NB4 (cell line): Measurements from ENCODE around the gene SMIM45.
"Not testable (repeated sequence)": the region's sequence is repeated elsewhere in the genome, so short reads cannot be mapped to it uniquely, and the experiment has no call there.

ENCODE experiments used
- DNase-seq: peaks from one replicate; pipeline ENCODE4 v3.0.0; 2010; ENCODE audit warnings: low read depth
- H3K4me3 ChIP-seq: one replicate; pipeline ENCODE4 v1.5.1; 2011; ENCODE audit warnings: mild to moderate bottlenecking, low read depth, low read length, moderate library complexity
- CTCF ChIP-seq: IDR thresholded peaks from one replicate; pipeline ENCODE4 v1.5.1; 2012; ENCODE audit warnings: low read depth, low read length
- MYC ChIP-seq: IDR thresholded peaks from 2 replicates; pipeline ENCODE4 v1.6.1; 2011; ENCODE audit warnings: low read depth, low read length
- POLR2A ChIP-seq: IDR thresholded peaks from 2 replicates; pipeline ENCODE4 v1.6.1; 2011; ENCODE audit warnings: mild to moderate bottlenecking; ENCODE audit not compliant: insufficient read length; ENCODE audit errors: extremely low read depth
- TF ChIP-seq, protein P1 (sequence below): IDR thresholded peaks from 2 replicates; pipeline ENCODE4 v1.6.1; 2011; ENCODE audit warnings: low read depth, low read length

The SMIM45 gene

GRCh38 chr22:41948142-41948541 lies 3.8 kb upstream of the SMIM45 start:
- TF ChIP-seq POLR2A (no peak), MYC (no peak), CTCF (no peak)
- TF ChIP-seq, protein P1, sequence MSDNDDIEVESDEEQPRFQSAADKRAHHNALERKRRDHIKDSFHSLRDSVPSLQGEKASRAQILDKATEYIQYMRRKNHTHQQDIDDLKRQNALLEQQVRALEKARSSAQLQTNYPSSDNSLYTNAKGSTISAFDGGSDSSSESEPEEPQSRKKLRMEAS = no peak
- DNase-seq = no peak
- H3K4me3 ChIP-seq = peak overlapping the region; percentile 86

GRCh38 chr22:41948928-41949296 lies 3.0 kb upstream of the SMIM45 start:
- not testable (repeated sequence) for DNase-seq, H3K4me3 ChIP-seq

DNA sequence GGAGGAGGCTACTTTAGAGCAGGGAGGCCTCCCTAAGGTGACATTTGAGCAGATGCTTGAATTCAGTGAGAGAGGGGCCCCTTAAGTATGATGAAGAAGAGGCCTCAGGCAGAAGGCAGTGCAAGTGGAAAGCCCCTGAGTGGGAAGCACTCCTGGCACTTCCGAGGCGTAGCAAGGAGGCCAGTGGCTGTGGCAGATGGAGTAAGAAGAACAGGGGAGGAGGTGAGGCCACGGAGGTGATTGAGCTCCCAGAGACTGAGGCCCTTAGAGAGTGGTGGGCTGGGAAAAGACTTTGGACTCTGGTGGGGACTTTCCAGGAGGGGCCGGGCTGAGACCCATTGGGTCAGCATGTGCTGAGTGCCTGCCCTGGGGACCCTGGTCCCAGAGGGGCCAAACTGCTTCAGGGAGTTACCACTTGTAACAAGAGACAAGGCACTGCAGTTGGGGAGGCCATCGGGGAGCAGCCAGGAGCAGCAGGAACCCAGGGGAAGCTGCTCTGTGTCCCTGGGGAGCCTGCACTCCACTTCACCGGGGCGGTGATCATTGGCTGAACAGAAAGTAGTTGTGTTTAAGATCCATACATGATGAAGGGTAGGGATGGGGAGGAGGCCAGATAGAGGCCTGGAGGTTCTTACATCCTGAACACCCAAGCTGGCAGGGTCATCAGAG lies 2.5 kb upstream of the SMIM45 start:
- TF ChIP-seq POLR2A = no peak
- TF ChIP-seq, protein P1 = no peak
- no peak for TF ChIP-seq CTCF
- TF ChIP-seq MYC = no peak
- DNase-seq = peak; percentile 60
- no peak overlapping the region for H3K4me3 ChIP-seq

- TF ChIP-seq, protein P1 = no peak
- TF ChIP-seq MYC (no peak), CTCF (no peak), POLR2A (no peak)
- no peak overlapping the region for H3K4me3 ChIP-seq
- no peak for DNase-seq
Observed at GRCh38 chr22:41952713-41953112, 763 bp downstream of the SMIM45 start.

DNA sequence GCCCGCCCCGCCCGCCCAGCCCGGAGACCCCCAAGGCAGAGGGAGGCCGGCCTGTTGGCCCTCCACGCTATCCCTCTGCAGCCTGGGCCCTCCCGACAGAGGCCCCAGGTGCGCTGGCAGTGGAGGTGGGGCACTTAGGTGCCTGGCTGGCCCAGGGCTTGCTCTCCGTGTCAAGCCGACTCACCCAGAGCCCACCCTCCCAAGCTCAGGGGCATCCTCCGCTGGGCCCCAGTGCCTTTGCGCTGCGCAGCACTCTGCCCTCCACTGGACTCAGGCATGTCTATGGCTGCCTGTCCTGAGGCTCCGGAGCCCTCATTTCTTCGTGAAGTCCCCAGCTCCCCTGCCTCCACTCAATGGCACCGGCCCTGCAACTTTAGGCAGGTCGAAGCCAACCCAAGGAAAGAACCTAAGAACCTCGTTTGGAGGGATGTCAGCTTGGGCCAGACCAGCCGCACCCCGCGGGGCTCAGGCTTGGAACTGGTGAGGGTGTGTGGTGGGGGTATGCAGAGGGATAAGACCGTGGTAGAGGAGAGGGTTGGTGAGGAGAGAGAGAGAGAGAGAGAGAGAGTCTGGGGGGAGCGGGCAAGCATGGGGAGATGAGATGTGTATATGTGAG lies 6.1 kb downstream of the SMIM45 start:
- TF ChIP-seq POLR2A (no peak), CTCF (no peak), MYC (no peak)
- TF ChIP-seq, protein P1 = no peak
- no peak overlapping the region for H3K4me3 ChIP-seq
- DNase-seq = no peak

GRCh38 chr22:41963453-41964111 lies 11.6 kb downstream of the SMIM45 start:
- H3K4me3 ChIP-seq = no peak overlapping the region
- no peak for TF ChIP-seq MYC
- no peak for TF ChIP-seq POLR2A
- TF ChIP-seq, protein P1 = no peak
- no peak for TF ChIP-seq CTCF
- no peak for DNase-seq
